ENCODE results near the gene RHAG. TPM values are rescaled to one million over a fixed set of nuclear protein-coding genes. Genes with fewer than 3 reads are reported as not detected.

RHAG gene
- total RNA-seq, result 0.09 and 0.11 TPM in 2 replicates

GRCh38 chr6:49636713-49637349 lies at the start of gene RHAG:
Gene RHAG, minus strand, starts transcription at chr6:49636839. Its CDS starts 27 bp downstream, at chr6:49636812.

Other genes starting within 250 kb of the RHAG start
- 13.8 and 14.7 TPM in 2 replicates for gene MMUT, start 173.6 kb downstream of the RHAG start, total RNA-seq
- 1.8 and 3.2 TPM in 2 replicates for gene CENPQ, start 173.5 kb downstream of the RHAG start, total RNA-seq
- not detected in 2 replicates for gene GLYATL3, start 136.9 kb downstream of the RHAG start, total RNA-seq
- 56.2 and 79.6 TPM in 2 replicates for gene C6orf141, start 86.2 kb downstream of the RHAG start, total RNA-seq
- not detected in 2 replicates for gene CRISP2, start 76.7 kb upstream of the RHAG start, total RNA-seq
- gene CRISP3, start 107.5 kb upstream of the RHAG start, total RNA-seq, result not detected in 2 replicates
- not detected in 2 replicates for gene PGK2, start 150.4 kb upstream of the RHAG start, total RNA-seq
- not detected in 2 replicates for gene CRISP1, start 229.7 kb upstream of the RHAG start, total RNA-seq